NCI-H345 treated with DMSO at 0.1 percent for 48 hours (cell line): ENCODE measurements around the gene FSTL3.

ENCODE experiments used
- DNase-seq: peaks from one replicate; lab custom pipeline; 2025; ENCODE audit not compliant: unreplicated experiment; lab: John Stamatoyannopoulos, UW

Gene FSTL3

DNA sequence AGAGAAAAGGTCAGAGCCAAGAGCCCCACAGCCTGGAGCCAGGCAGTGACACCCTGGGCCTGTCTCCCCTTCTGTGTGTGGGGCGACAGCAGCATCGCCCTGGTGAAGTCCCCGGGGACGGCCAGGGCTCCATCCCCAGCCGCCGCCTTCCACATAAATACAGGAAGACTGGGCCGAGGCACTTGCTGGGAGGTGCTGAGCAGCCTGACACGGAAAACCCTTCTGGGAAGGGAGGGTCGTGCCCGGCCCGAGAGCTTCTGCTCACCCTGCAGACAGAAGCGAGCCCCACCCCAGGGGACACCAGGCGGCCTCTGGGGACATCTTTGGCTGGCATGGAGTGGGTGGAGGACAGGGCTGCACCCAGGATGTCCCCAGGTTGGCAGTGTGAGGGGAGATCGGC is 31.4 kb upstream of the FSTL3 start:
- DNase-seq, result no peak

GRCh38 chr19:645912-646778 is 30.0 kb upstream of the FSTL3 start:
- DNase-seq, result no peak

DNA sequence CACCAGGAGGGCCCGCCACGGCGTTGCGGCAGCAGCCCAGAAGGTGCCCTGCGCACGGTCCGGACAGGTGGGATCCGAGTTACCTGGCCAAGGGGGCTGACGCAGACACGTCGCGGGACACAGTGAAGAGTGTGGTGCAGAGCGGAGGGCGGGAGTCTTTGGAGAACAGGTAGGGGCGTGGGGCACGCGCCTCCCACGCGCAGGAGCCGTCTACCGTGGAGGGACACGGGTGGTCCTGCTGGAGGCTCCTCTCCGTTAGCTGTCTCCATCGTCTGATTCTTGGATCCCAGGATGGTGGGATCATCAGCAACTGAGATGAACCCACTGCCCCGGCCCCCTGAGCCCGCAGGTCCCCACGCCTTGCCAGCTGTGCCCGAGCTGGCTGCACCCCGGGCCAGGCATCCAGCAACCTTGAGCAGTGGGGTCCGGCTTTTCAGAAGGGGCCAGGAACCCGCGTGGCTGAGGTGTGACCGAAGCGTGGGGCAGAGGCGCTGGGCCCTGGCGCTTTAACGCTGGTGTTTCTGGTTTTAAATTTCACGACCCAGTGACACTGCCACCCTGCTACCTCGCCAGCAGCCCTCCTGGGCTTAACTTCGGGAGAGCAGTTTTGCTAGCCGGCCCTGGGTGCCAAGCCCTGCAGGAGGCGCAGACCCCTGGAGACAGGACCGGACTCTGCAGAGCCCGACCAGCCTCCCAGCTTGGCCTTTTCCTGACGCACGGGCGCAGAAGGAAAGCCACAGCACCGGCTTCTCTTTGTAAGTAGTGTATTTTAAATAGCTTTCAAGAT is 29.2 kb upstream of the FSTL3 start:
- no peak for DNase-seq

DNA sequence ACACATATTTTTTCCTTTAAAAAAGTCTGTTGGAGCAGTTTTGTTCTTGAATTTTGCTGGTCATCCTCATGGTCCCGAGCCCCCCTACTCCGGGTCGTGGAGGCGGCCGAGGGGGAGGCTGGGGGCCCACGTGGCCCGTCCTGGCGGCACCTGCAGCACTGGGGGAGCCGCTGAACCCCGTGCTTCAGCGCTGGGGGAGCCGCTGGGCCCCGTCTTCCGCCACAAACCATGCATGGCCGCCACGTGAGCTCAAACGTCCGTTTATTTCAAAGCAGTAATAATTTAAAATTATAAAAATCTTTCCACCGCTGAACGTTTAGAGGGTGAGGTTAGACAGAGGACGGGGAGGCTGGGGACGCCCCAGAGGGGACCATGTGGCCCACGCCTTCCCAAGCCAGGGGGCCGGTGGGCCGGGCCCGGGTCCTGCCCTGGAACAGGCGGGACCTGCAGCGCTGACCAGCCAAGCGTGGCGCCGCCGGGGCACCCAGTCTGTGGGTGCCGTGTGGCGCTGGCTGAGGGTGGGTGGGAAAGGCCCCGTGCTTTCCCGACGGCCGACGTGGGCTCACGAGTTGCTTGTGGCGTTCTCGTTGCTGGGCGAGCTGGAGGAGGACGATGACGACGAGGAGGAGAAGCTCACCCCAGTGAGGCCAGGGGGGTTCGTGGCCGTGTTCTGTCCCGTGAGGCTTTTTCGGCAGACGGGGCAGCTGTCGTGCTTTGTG is 28.5 kb upstream of the FSTL3 start:
- DNase-seq, result no peak

DNA sequence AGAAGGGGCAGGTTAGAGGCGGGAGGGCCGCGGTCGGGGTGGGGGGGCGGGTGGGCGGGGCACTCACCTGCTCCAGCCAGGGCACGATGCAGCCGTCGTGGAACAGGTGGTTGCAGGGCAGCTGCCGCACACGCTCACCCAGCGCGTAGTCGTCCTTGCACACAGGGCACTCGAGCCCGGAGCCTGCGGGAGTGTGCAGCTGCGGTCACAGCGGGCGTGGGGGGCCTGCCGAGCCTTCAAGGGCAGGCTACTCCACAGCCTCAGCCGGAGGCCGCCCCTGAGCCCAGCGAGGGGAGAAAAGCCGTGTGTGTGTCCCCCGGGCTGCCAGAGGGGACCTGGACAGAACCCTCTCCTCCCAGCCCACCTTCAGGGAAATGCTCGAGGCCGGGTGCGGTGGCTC is 27.9 kb upstream of the FSTL3 start:
- no peak for DNase-seq

DNA sequence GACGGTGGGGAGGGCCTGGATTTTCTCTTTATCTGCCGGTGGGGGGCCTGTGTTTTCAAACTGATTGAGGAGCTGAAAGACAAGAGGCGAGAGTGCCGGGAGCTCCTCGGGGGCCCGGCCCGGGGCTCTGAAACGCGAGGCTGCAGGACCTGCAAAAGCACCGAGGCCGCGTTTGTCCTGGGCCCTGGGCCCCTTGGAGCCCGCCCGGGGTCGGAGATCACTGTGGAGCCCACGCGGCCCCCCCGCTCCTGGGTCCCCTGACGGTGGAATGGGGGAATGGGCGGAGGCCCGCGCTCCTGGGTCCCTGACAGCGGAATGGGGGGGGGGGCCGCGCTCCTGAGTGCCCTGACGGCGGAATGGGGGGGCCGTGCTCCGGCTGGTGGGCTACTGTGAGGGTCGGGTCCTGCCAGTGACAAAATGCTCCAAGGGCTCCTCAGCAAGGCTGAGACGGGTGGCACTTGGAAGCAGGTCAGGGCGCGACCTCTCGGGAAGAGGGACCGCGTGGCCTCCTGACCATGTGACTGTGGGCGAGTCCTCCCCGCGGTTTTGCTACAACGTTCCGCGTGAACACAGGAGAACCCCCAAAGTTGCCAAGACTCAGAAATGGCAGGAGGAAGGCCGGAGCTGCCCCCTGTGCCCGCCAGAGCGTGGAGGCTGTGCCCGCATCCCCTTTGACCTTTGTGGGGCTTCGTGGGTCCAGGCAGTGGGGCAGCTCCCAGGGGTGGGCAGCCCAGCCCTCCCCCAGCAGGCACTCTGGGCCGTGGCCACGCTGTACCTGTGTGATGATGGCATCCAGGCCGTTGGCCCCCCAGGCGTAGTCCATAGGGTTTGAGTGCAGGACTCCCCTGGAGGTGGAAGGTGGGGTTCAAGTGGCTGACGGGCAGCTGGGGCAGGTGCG is 27.0 kb upstream of the FSTL3 start:
- DNase-seq, result no peak

- DNase-seq, result no peak
These were observed 26.1 kb upstream of the FSTL3 start for GRCh38 chr19:650121-650520.

- no peak for DNase-seq
These were observed 24.9 kb upstream of the FSTL3 start for GRCh38 chr19:651114-651818.

- DNase-seq, result no peak
These were observed 24.2 kb upstream of the FSTL3 start for GRCh38 chr19:651991-652390.

DNA sequence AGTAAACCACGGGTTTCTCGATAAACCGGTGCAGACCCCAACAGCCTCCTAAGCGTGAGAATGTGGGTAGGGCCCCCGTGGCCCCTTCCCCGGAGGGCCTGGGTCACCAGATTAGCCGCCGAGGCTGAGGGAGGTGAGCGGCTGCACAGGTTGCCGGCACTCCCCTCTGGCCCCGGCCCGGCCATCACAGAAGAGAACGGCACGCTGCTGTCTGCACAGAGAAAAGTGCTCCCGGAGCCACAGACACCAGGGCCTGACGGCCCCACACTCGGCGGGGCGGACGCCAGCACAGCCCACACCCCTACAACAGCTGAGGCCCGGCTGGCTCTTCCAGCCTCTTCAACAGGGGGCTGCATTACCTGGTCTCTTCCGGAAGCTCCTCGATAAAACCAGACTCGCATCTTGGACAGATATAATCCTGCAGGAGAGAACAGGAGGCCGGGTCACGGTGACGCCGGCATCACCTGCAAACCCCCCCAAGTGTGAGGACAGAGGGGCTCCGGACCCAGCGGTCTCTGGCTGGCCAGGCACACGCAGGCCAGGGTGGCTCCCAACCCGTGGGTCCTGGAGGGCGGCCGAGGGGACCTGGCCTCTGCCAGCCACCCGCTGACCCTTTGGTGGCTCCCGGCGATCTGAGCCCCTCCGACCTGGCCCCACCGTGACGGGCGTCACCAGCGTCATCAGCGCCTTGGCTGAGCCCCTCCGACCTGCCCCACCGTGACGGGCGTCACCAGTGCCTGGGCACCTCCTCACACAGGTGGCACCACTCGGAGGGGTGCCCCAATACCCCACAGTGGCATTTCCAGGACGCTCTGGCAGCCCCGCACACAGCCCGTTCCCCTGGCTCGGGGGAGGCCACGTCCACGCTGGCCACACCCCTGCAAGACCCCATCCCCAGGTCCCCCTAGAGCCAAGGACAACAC is 23.5 kb upstream of the FSTL3 start:
- no peak for DNase-seq

- DNase-seq, result no peak
These were observed 22.8 kb upstream of the FSTL3 start for GRCh38 chr19:653425-653824.

DNA sequence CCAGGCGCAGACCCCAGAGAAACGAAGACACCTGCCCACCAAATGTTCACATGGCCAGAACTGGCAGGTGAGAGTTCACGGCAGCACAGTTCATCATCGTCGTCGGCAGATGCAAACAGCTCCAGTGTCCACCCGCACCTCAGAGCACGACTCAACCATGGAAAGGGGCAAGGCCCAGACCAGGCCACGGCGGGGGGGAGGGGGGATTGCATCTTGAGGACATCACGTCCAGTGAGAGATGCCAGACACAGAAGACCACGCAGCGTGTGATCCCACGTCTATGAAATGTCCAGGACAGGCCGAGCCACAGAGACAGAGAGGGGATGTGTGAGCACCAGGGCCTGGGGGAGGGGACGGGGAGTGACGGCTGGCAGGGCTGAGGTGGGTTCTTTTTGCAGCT is 20.5 kb upstream of the FSTL3 start:
- DNase-seq, result no peak

DNA sequence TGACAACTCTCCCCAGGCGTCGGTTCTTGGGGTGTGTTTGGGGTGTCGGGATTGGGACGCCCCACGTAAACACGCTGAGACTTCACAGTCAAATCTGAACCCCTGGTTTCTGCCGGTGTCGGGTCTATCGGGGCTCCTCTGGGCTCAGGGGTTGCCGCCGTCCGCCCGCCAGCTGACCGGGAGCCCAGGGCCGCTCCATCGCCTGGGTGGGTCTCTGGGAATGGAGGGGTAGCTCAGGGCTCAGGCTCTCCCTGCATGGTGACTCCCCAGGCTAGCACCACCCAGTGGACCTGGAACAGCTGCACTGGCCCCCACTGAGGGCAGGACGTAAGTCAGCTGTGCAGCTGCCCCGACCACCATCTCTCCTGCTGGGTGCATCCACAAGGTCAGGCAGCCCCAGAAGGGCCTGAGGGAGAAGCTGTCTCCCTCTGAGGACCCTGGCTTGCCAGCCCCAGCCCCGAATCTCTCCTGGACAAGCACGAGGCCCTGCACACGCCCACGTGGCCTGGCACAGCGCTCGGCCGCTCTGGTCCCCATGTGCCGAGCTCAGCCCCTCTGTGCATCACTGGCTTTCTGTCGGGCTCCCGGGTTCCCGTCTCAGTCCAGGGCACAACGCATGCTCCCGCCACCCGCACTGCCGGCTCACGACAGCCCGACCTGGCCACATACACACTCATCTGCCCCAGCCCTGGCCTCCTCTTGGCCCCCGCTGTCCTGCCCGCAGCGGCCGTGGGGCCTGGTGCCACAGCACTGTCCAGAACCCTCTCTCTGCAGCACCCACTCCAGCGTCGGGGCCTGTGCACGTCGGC is 19.2 kb upstream of the FSTL3 start:
- no peak for DNase-seq

- no peak for DNase-seq
These were observed 18.6 kb upstream of the FSTL3 start for GRCh38 chr19:657611-658010.

DNA sequence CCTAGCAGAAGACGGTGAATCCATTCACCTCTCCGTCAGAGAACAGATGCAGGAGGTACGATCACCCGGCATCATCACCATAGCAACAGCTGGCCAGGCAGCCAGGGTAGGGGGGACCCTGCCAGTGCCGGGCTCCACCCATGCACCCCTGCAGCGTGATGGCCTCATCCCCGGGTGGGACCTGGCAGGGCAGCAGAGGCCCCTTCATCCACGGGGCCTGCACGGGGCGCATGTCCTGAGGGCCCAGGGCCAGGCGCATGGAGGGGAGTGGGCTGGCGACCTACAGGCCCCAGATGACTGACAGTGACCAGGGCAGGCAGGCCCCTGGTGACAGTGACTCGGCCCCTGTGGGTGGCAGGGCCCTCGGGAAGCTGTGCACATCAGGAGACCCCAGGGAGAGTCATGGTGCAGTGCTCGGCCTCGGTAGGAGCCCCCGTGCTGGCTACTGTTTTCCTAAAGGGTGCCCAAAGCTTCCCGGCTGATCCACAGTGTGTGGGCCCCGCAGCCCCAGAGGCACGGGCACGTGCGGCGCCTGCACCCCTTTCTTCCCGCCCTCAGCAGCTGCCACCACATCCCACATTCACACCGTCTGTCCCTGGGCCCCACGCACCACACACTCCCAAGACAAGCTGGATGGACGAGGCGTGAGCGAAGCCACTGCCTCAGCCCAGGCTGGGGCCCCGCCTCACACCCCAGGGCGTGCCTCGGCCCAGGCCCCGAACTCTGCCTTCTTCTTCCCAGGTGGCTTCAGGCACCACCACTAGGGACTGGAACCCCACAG is 17.9 kb upstream of the FSTL3 start:
- no peak for DNase-seq

GRCh38 chr19:658916-659839 is 17.0 kb upstream of the FSTL3 start:
- no peak for DNase-seq
